HL-60 (cell line): ENCODE results near the gene C4orf36.

Source experiments
- DNase-seq, 2 experiments: peaks; one replicate each; pipeline ENCODE4 v3.0.0-alpha.2; 2010 to 2020; ENCODE audit warnings: low read depth in 1 of 2, low spot score in 1 of 2
- H3K27ac ChIP-seq: fragments of 250-450 bp; sonication (Bioruptor Pico); replicated peaks from 2 replicates; pipeline ENCODE4 v1.5.1; 2020; ENCODE audit warnings: mild to moderate bottlenecking, moderate library complexity
- H3K27me3 ChIP-seq: fragments of 250-450 bp; sonication (Bioruptor Pico); 2 replicates; pipeline ENCODE4 v1.5.1; 2021; ENCODE audit warnings: mild to moderate bottlenecking, moderate library complexity; ENCODE audit not compliant: insufficient read depth, poor library complexity, severe bottlenecking
- H3K4me3 ChIP-seq: replicated peaks from 2 replicates; pipeline ENCODE4 v1.5.1; 2011; ENCODE audit warnings: mild to moderate bottlenecking, control low read depth, low read length; ENCODE audit not compliant: insufficient read depth
- CTCF ChIP-seq: IDR thresholded peaks from one replicate; pipeline ENCODE4 v1.5.1; 2011; ENCODE audit warnings: low read length, control low read depth, inconsistent platforms; ENCODE audit not compliant: insufficient read depth
- GABPA ChIP-seq: IDR thresholded peaks from 2 replicates; pipeline ENCODE4 v1.6.1; 2012; ENCODE audit warnings: low read depth
- POLR2AphosphoS5 ChIP-seq: IDR thresholded peaks from 2 replicates; pipeline ENCODE4 v1.6.1; 2012; ENCODE audit warnings: low read depth
- REST ChIP-seq: IDR thresholded peaks from 2 replicates; pipeline ENCODE4 v1.6.1; 2012; ENCODE audit warnings: low read depth; ENCODE audit not compliant: insufficient replicate concordance
- SPI1 ChIP-seq: IDR thresholded peaks from 2 replicates; pipeline ENCODE4 v1.6.1; 2012; ENCODE audit warnings: low read depth, mild to moderate bottlenecking, borderline replicate concordance

C4orf36 gene

GRCh38 chr4:86926435-86927086 is 34.3 kb upstream of the C4orf36 start:
- no peak overlapping the region for H3K4me3 ChIP-seq
- TF ChIP-seq REST (no peak), POLR2AphosphoS5 (no peak), CTCF (no peak), GABPA (no peak), SPI1 (no peak)
- H3K27me3 ChIP-seq, result no peaks in the 10 kb centered on the region
- H3K27ac ChIP-seq, result no peak overlapping the region
- DNase-seq, result no peak

GRCh38 chr4:86924811-86925210 is 32.6 kb upstream of the C4orf36 start:
- H3K27ac ChIP-seq, result no peak overlapping the region

GRCh38 chr4:86921608-86922252 is 29.5 kb upstream of the C4orf36 start:
- Histone ChIP-seq H3K27me3 (no peaks in the 10 kb centered on the region), H3K4me3 (no peak overlapping the region), H3K27ac (no peak overlapping the region)
- peak; percentile 58 to 74 for DNase-seq
- TF ChIP-seq GABPA, result no peak
- no peak for TF ChIP-seq REST
- no peak for TF ChIP-seq CTCF
- TF ChIP-seq SPI1, result no peak
- TF ChIP-seq POLR2AphosphoS5, result no peak

More at GRCh38 chr4:86924811-86925210, 32.6 kb upstream of the C4orf36 start:
- peak; percentile 86 for TF ChIP-seq SPI1
- TF ChIP-seq CTCF, result no peak
- H3K4me3 ChIP-seq, result no peak overlapping the region
- H3K27me3 ChIP-seq, result no peaks in the 10 kb centered on the region
- DNase-seq, result peak in 1 of 2 experiments; percentile 14
